ENCODE measurements around the gene KRTAP5-5. TPM values are rescaled to one million over a fixed set of nuclear protein-coding genes. Genes with fewer than 3 reads are reported as not detected.

The KRTAP5-5 gene
- total RNA-seq, 4 donors from 2014 or later, result not detected

- Histone ChIP-seq H3K4me3 (no peak overlapping the region), H3K27ac (no peak overlapping the region), H3K27me3 (peaks cover 72% of the 10 kb centered on the region), H3K4me1 (no peaks in the 10 kb centered on the region), H3K36me3 (no peaks in the 10 kb centered on the region), H3K9me3 (no peaks in the 10 kb centered on the region)
- 34 to 60% methylated on average over 5 to 9 of the region's 10 CpGs for WGBS, 2 donors (ENCODE audit: low coverage in 1 of 2)
- ATAC-seq, result no peak
- no peak for TF ChIP-seq CTCF (IDR thresholded peaks at IDR 0.05)
These were observed 10.1 kb upstream of the KRTAP5-5 start for GRCh38 chr11:1619449-1619848.

GRCh38 chr11:1622086-1622485 is 7.5 kb upstream of the KRTAP5-5 start, which contains the start of gene KRTAP5-4:
TSS of gene KRTAP5-4 (minus strand) at chr11:1622138. CDS start at chr11:1622093, 45 bp downstream.
- H3K4me1 ChIP-seq, result no peaks in the 10 kb centered on the region
- WGBS, 2 donors (ENCODE audit: low coverage in 1 of 2), result 0 to 38% methylated on average over 1 of the region's 1 CpG
- ATAC-seq, result no peak

GRCh38 chr11:1623716-1624115 is 5.9 kb upstream of the KRTAP5-5 start:
- Histone ChIP-seq H3K4me1 (peaks cover 0 to 1% (median 0%) of the 10 kb centered on the region in 3 donors), H3K4me3 (no peak overlapping the region), H3K27me3 (peaks cover 65% of the 10 kb centered on the region), H3K9me3 (no peaks in the 10 kb centered on the region), H3K27ac (no peak overlapping the region), H3K36me3 (no peaks in the 10 kb centered on the region)
- 100% methylated on average over 1 of the region's 9 CpGs; no CpG with 5 or more reads in 1 of the 2 donors for WGBS, 2 donors (ENCODE audit: low coverage in 1 of 2)
- TF ChIP-seq EP300 (IDR thresholded peaks at IDR 0.05), result no peak
- TF ChIP-seq POLR2A (IDR thresholded peaks at IDR 0.05), result no peak
- TF ChIP-seq POLR2AphosphoS5 (IDR thresholded peaks at IDR 0.05), result no peak
- TF ChIP-seq CTCF (IDR thresholded peaks at IDR 0.05), result no peak
- no peak for ATAC-seq

More at GRCh38 chr11:1622086-1622485, 7.5 kb upstream of the KRTAP5-5 start, which contains the start of gene KRTAP5-4:
- no peak within 1 kb of the TSS for H3K4me3 ChIP-seq
- no peaks in the 10 kb centered on the region for H3K9me3 ChIP-seq
- no peaks in the 10 kb centered on the region for H3K36me3 ChIP-seq
- TF ChIP-seq CTCF (IDR thresholded peaks at IDR 0.05) (no peak), POLR2A (IDR thresholded peaks at IDR 0.05) (no peak), EP300 (IDR thresholded peaks at IDR 0.05) (no peak), POLR2AphosphoS5 (IDR thresholded peaks at IDR 0.05) (no peak)
- H3K27ac ChIP-seq, result no peak within 1 kb of the TSS
- peaks cover 63% of the 10 kb centered on the region for H3K27me3 ChIP-seq

DNA sequence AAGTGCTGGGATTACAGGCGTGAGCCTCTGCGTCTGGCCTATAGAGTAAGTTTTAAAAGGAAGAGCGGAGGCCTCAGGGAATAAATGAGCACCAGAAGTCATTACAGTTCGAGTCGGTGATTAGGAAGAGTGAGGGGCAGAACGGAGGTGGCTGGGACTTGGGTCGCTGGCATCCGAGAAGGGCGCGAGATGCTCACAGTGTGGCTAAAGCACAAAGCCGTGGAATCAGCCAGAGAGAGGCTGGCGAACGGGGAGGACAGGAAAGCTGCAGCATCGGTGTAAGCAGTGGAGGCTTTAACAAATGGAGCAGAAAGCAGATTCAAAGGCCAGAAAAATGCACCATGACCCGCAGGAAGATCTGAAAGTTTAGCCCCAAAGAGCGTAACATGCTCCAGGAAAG is 5.0 kb upstream of the KRTAP5-5 start:
- H3K4me3 ChIP-seq, result no peak overlapping the region
- TF ChIP-seq CTCF (IDR thresholded peaks at IDR 0.05) (no peak), POLR2AphosphoS5 (IDR thresholded peaks at IDR 0.05) (no peak), POLR2A (IDR thresholded peaks at IDR 0.05) (no peak), EP300 (IDR thresholded peaks at IDR 0.05) (no peak)
- peaks cover 0 to 6% (median 0%) of the 10 kb centered on the region in 3 donors for H3K4me1 ChIP-seq
- 64 to 73% methylated on average over 6 to 15 of the region's 16 CpGs for WGBS, 2 donors (ENCODE audit: low coverage in 1 of 2)
- ATAC-seq, result no peak
- H3K36me3 ChIP-seq, result no peaks in the 10 kb centered on the region
- peaks cover 66% of the 10 kb centered on the region for H3K27me3 ChIP-seq
- no peak overlapping the region for H3K27ac ChIP-seq
- no peaks in the 10 kb centered on the region for H3K9me3 ChIP-seq

DNA sequence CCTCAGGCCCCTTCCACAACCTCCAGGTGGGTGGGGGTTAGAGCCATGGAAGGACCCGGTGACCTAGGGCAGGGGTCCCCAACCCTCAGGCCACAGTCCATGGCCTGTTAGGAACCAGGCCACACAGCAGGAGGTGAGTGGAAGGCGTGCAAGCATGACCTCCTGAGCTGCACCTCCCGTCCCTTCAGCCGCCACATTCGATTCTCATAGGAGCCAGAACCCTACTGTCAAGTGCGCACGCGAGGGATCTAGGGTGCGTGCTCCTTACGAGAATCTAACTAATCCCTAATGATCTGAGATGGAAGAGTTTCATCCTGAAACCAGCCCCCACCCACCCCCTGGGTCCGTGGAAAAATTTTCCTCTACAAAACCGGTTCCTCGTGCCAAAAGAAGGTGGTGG is 4.0 kb upstream of the KRTAP5-5 start:
- no peak overlapping the region for H3K27ac ChIP-seq
- no peak for TF ChIP-seq CTCF (IDR thresholded peaks at IDR 0.05)
- no peak for TF ChIP-seq POLR2A (IDR thresholded peaks at IDR 0.05)
- TF ChIP-seq EP300 (IDR thresholded peaks at IDR 0.05), result no peak
- no peak for TF ChIP-seq POLR2AphosphoS5 (IDR thresholded peaks at IDR 0.05)
- 74 to 100% methylated on average over 1 to 9 of the region's 13 CpGs for WGBS, 2 donors (ENCODE audit: low coverage in 1 of 2)
- no peaks in the 10 kb centered on the region for H3K9me3 ChIP-seq
- peaks cover 66% of the 10 kb centered on the region for H3K27me3 ChIP-seq
- ATAC-seq, result no peak
- H3K4me3 ChIP-seq, result no peak overlapping the region
- no peaks in the 10 kb centered on the region for H3K36me3 ChIP-seq
- H3K4me1 ChIP-seq, result peaks cover 0 to 6% (median 0%) of the 10 kb centered on the region in 3 donors

All from gastroesophageal sphincter (tissue), 4 donors.